GM23248 (cell line): Measurements from ENCODE around the gene WDFY1. TPM values are rescaled to one million over a fixed set of nuclear protein-coding genes. Genes with fewer than 3 reads are reported as not detected.

Experiments used
- DNase-seq: peaks from one replicate; pipeline ENCODE4 v3.0.0-alpha.2; 2015
- H2AFZ ChIP-seq: fragments of 200-600 bp; sonication (generic); 2 replicates; pipeline ENCODE4 v1.6.1; 2016; ENCODE audit warnings: antibody characterized with exemption
- H3F3A ChIP-seq: fragments of 200-600 bp; sonication (generic); 2 replicates; pipeline ENCODE4 v1.6.1; 2016; ENCODE audit warnings: mild to moderate bottlenecking, antibody characterized with exemption, mixed run types; ENCODE audit not compliant: insufficient read depth
- H3K27ac ChIP-seq: fragments of 200-600 bp; sonication (generic); 2 replicates; pipeline ENCODE4 v1.5.1; 2016; ENCODE audit warnings: mild to moderate bottlenecking
- H3K27me3 ChIP-seq: fragments of 200-600 bp; sonication (generic); replicated peaks from 2 replicates; pipeline ENCODE4 v1.6.1; 2016; ENCODE audit warnings: mild to moderate bottlenecking; ENCODE audit not compliant: insufficient read depth
- H3K36me3 ChIP-seq: fragments of 200-600 bp; sonication (generic); 2 replicates; pipeline ENCODE4 v1.6.1; 2016; ENCODE audit warnings: low read depth, mild to moderate bottlenecking
- H3K4me1 ChIP-seq: fragments of 200-600 bp; sonication (generic); 2 replicates; pipeline ENCODE4 v1.6.1; 2016; ENCODE audit warnings: mild to moderate bottlenecking; ENCODE audit not compliant: insufficient read depth
- H3K4me2 ChIP-seq: fragments of 200-600 bp; sonication (generic); one replicate; pipeline ENCODE4 v1.6.1; 2016; ENCODE audit warnings: mild to moderate bottlenecking; ENCODE audit not compliant: unreplicated experiment
- H3K4me3 ChIP-seq: fragments of 200-600 bp; sonication (generic); 2 replicates; pipeline ENCODE4 v1.5.1; 2016; ENCODE audit warnings: mild to moderate bottlenecking
- H3K79me2 ChIP-seq: fragments of 200-600 bp; sonication (generic); 2 replicates; pipeline ENCODE4 v1.6.1; 2016; ENCODE audit warnings: mild to moderate bottlenecking; ENCODE audit not compliant: insufficient read depth
- H3K9ac ChIP-seq: fragments of 200-600 bp; sonication (generic); 2 replicates; pipeline ENCODE4 v1.6.1; 2016; ENCODE audit warnings: mild to moderate bottlenecking
- H3K9me2 ChIP-seq: fragments of 200-600 bp; sonication (generic); 2 replicates; pipeline ENCODE4 v1.6.1; 2016; ENCODE audit warnings: mixed run types, mild to moderate bottlenecking, moderate library complexity; ENCODE audit not compliant: insufficient read depth
- H3K9me3 ChIP-seq: fragments of 200-600 bp; sonication (generic); one replicate; pipeline ENCODE4 v1.6.1; 2017; ENCODE audit warnings: low read depth
- H4K20me1 ChIP-seq: fragments of 200-600 bp; sonication (generic); 2 replicates; pipeline ENCODE4 v1.6.0; 2016; ENCODE audit not compliant: insufficient read depth
- EZH2 ChIP-seq: fragments of 200-600 bp; sonication (generic); IDR thresholded peaks from 2 replicates; pipeline ENCODE4 v1.6.1; 2018; ENCODE audit warnings: antibody characterized with exemption, mild to moderate bottlenecking; ENCODE audit not compliant: insufficient read depth, poor library complexity, severe bottlenecking
- EZH2phosphoT487 ChIP-seq: fragments of 200-600 bp; sonication (generic); IDR thresholded peaks from 2 replicates; pipeline ENCODE4 v1.6.1; 2018; ENCODE audit warnings: antibody characterized with exemption, moderate library complexity, mild to moderate bottlenecking, low read depth; ENCODE audit not compliant: insufficient read depth
- WGBS, 2 experiments: methylation state at CpG; one replicate each; pipeline ENCODE4 v1.1.6; 2015 to 2017; ENCODE audit warnings: low lambda C conversion rate in 2 of 2, low coverage in 1 of 2; ENCODE audit errors: missing lambda C conversion rate in 2 of 2; 5-methylcytosine and 5-hydroxymethylcytosine counted together
- in situ Hi-C: fragments of 300-500 bp; cut with MboI; formaldehyde crosslinking; loops from 2 replicates; pipeline ENCODE4 v1.15.0; 2020
- polyA plus RNA-seq: library from polyadenylated mRNA; unstranded; fragments of >200 nt; fragmentation: Nextera tagmentation; extraction: Ambion mirVana; gene quantifications from 2 replicates; pipeline ENCODE4 v1.2.1, GENCODE V29; 2016
- total RNA-seq: library from RNA; depleted of rRNA; stranded (reverse); fragments of >200 nt; shearing (Covaris generic); gene quantifications from 2 replicates; pipeline ENCODE4 v1.2.3, GENCODE V29; 2014

Gene WDFY1
- total and polyA plus RNA-seq, 2 experiments from 2014 or later = 65.1 to 81.2 TPM

DNA sequence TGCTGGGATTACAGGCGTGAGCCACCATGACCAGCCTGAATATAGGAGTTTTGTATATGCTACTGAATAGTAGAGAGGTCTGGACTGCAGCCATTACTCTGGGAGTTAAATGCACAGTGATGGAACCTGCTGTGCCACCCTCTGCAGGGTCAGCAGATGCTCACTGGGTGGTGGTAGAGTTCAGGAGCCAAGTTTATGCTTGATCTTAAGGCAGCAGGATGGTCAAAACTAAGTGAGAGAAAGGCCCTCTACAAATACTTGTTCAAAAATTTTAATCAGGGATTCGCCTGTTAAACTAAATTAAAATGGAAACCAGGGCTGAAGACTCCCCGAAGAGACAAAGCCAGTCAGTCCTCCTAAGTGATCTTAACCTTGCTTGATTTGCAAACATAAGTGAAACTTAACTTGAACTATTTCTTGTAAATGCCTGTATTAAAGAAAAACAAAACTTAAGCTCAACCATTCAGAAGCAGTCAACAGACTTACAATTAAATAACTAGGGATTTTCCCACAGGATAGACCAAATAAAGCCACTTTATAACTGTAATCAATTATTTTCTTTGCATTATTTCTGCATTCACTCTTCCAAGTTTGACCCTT lies 4.2 kb upstream of the WDFY1 start:
- Histone ChIP-seq H3K27me3 (no peaks in the 10 kb centered on the region), H4K20me1 (no peaks in the 10 kb centered on the region), H3F3A (no peaks in the 10 kb centered on the region), H3K9me2 (no peaks in the 10 kb centered on the region), H3K27ac (no peak overlapping the region), H3K9ac (no peak overlapping the region), H3K79me2 (peaks cover 18% of the 10 kb centered on the region), H3K4me2 (no peak overlapping the region), H2AFZ (no peak overlapping the region), H3K9me3 (no peaks in the 10 kb centered on the region), H3K4me3 (no peak overlapping the region), H3K4me1 (no peaks in the 10 kb centered on the region), H3K36me3 (no peaks in the 10 kb centered on the region)
- TF ChIP-seq EZH2phosphoT487 = no peak
- no peak for TF ChIP-seq EZH2
- in situ Hi-C loops = no loop called here
- DNase-seq = no peak
- WGBS, 2 experiments = 77 to 80% methylated on average over 3 of the region's 3 CpGs

DNA sequence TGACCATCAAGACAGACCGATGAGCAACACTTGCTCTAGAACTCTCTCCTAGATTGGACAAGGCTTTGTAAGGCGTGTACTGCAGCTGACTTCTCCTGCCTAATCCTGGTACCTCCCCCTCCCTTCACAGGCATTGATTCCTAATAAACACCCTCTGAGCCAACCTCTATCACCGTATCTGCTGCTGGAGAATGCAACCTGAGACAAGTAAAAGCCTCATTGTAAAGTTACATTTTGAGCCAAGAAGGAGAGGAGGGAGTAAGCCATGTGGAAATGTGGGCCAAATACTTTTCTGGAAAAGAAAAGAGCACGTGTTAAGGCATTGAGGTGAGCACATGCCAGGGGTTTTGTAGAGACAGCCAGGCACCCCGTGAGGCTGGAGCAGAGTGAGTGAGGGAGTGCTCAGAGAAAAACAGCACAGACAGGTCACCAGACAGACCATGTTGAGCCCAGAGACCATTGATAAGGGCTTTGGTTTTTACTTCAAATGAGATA lies 2.6 kb upstream of the WDFY1 start:
- no peaks in the 10 kb centered on the region for H4K20me1 ChIP-seq
- no peak for DNase-seq
- H3K9me3 ChIP-seq = no peaks in the 10 kb centered on the region
- 34% methylated on average over 5 of the region's 5 CpGs for WGBS, 2 experiments
- in situ Hi-C loops = no loop called here
- peaks cover 10% of the 10 kb centered on the region for H3K4me1 ChIP-seq
- H2AFZ ChIP-seq = no peak overlapping the region
- no peak overlapping the region for H3K27ac ChIP-seq
- H3K4me2 ChIP-seq = no peak overlapping the region
- TF ChIP-seq EZH2phosphoT487 (no peak), EZH2 (no peak)
- H3K27me3 ChIP-seq = no peaks in the 10 kb centered on the region
- no peak overlapping the region for H3K4me3 ChIP-seq
- peaks cover 33% of the 10 kb centered on the region for H3K79me2 ChIP-seq
- no peak overlapping the region for H3K9ac ChIP-seq
- peaks cover 13% of the 10 kb centered on the region for H3F3A ChIP-seq
- H3K36me3 ChIP-seq = no peaks in the 10 kb centered on the region
- H3K9me2 ChIP-seq = no peaks in the 10 kb centered on the region

DNA sequence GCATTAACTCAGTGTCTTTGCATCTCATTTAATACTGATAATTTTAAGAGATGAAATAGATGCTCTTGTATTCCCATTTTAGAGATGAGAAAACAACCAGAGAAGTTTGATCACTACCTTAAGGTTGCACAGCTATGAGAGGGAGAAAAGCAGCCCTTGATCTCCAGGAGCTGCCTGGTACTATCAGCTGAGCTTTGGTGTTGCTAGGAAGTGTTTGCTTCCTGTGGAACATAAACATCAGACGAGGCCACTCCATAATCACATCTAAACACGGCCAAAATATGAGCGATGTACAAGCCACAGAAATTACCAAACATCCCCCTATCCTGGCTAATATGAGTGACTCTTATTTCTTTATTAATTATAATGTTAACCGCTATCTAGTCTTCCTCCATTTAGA lies 620 bp upstream of the WDFY1 start:
- in situ Hi-C loops = no loop called here
- Histone ChIP-seq H3K9me2 (no peaks in the 10 kb centered on the region), H3K9ac (peak overlapping the region; percentile 91), H4K20me1 (no peaks in the 10 kb centered on the region), H3K27ac (no peak overlapping the region), H3K36me3 (no peaks in the 10 kb centered on the region), H3K4me3 (peak overlapping the region; percentile 97), H3K4me2 (peak overlapping the region; percentile 70), H3K27me3 (no peaks in the 10 kb centered on the region), H3K9me3 (no peaks in the 10 kb centered on the region), H3F3A (peaks cover 24% of the 10 kb centered on the region), H3K79me2 (peaks cover 38% of the 10 kb centered on the region), H2AFZ (peak overlapping the region; percentile 70), H3K4me1 (peaks cover 19% of the 10 kb centered on the region)
- WGBS, 2 experiments = 78 to 85% methylated on average over 4 of the region's 4 CpGs
- no peak for DNase-seq
- TF ChIP-seq EZH2phosphoT487 (no peak), EZH2 (no peak)

DNA sequence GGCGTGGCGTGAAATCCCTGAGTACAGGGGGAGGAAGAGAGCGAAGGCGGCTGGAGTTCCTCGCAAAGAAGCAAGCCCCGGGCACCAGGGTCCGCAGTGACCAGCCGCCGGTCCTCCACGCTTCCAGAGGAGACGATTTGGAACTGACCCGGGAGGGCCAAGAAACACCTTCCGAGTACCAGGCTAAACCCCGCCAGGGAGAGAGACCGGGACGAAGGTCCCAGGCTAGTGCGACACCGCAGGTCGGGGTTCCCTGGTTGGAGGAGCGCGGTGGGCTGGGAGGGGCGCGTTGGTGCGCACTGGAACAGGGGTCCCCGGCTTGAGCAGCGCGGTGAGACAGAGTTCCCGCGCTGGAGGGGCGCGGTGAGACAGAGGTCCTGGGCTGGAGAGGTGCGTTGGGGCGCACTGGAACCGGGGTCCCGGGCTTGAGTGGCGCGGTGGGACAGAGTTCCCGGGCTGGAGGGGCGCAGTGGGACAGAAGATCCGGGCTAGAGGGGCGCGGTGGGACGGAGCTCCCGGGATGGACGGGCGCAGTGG lies 901 bp downstream of the WDFY1 start:
- peaks cover 19% of the 10 kb centered on the region for H3K4me1 ChIP-seq
- DNase-seq = peak; percentile 56
- H3K27ac ChIP-seq = peak overlapping the region; percentile 74
- in situ Hi-C loops = no loop called here
- peaks cover 37% of the 10 kb centered on the region for H3F3A ChIP-seq
- no peak for TF ChIP-seq EZH2
- peak overlapping the region; percentile 91 for H3K9ac ChIP-seq
- peaks cover 53% of the 10 kb centered on the region for H3K79me2 ChIP-seq
- H3K9me3 ChIP-seq = no peaks in the 10 kb centered on the region
- H3K36me3 ChIP-seq = no peaks in the 10 kb centered on the region
- no peaks in the 10 kb centered on the region for H3K9me2 ChIP-seq
- 0 to 3% methylated on average over 42 to 46 of the region's 46 CpGs for WGBS, 2 experiments
- peak overlapping the region; percentile 97 for H3K4me3 ChIP-seq
- peak overlapping the region; percentile 97 for H3K4me2 ChIP-seq
- no peaks in the 10 kb centered on the region for H3K27me3 ChIP-seq
- no peaks in the 10 kb centered on the region for H4K20me1 ChIP-seq
- peak overlapping the region; percentile 70 for H2AFZ ChIP-seq
